H1 (cell line): ENCODE data around the gene SKA3. TPM values are rescaled to one million over a fixed set of nuclear protein-coding genes. Genes with fewer than 3 reads are reported as not detected.
"Not testable (repeated sequence)": the region's sequence is repeated elsewhere in the genome, so short reads cannot be mapped to it uniquely, and the experiment has no call there.

Source experiments
- CTCF ChIA-PET: fragments of 300-600 bp; sonication (Branson Sonifier 250); formaldehyde crosslinking; loops from one replicate; lab custom pipeline; 2021; ENCODE audit not compliant: partially characterized antibody; lab: Charles Lee
- POLR2A ChIA-PET: fragments of 300-600 bp; sonication (Branson Sonifier 250); formaldehyde crosslinking; loops from one replicate; lab custom pipeline; 2021; ENCODE audit warnings: inconsistent platforms; ENCODE audit not compliant: partially characterized antibody; lab: Charles Lee
- DNase-seq, 2 experiments: peaks; one replicate each; pipeline versions ENCODE4 v3.0.0 to v3.0.0-alpha.2; 2010 to 2022; ENCODE audit warnings: low spot score in 2 of 2, low read depth in 1 of 2, mixed read lengths in 1 of 2
- FAIRE-seq: peaks from 2 replicates; lab custom pipeline; 2011; peaks lifted over from hg19 to GRCh38; lab: Jason Lieb, UNC
- H2AFZ ChIP-seq: 2 replicates; pipeline ENCODE4 v1.8.1; 2012; ENCODE audit warnings: low read length, inconsistent platforms
- H2AK5ac ChIP-seq: 2 replicates; pipeline ENCODE4 v1.6.1; 2013; ENCODE audit warnings: low read depth, low read length
- H2BK120ac ChIP-seq: replicated peaks from 2 replicates; pipeline ENCODE3; 2013; ENCODE audit warnings: low read depth, low read length, inconsistent platforms
- H2BK12ac ChIP-seq: 2 replicates; pipeline ENCODE4 v1.6.1; 2013; ENCODE audit warnings: low read depth, low read length
- H2BK15ac ChIP-seq: 2 replicates; pipeline ENCODE4 v1.6.1; 2013; ENCODE audit warnings: low read length
- H2BK20ac ChIP-seq: 2 replicates; pipeline ENCODE4 v1.6.1; 2013; ENCODE audit warnings: low read length
- H2BK5ac ChIP-seq: 2 replicates; pipeline ENCODE4 v1.6.1; 2013; ENCODE audit warnings: low read depth, low read length
- H3K14ac ChIP-seq: 2 replicates; pipeline ENCODE4 v1.6.1; 2013; ENCODE audit warnings: inconsistent platforms; ENCODE audit not compliant: insufficient read length
- H3K18ac ChIP-seq: 2 replicates; pipeline ENCODE4 v1.6.1; 2013; ENCODE audit warnings: low read length; ENCODE audit errors: extremely low read depth
- H3K23ac ChIP-seq: 2 replicates; pipeline ENCODE4 v1.6.1; 2013; ENCODE audit warnings: inconsistent platforms; ENCODE audit not compliant: insufficient read length
- H3K23me2 ChIP-seq: 2 replicates; pipeline ENCODE4 v1.6.1; 2013; ENCODE audit warnings: low read depth, low read length
- H3K27ac ChIP-seq: 2 replicates; pipeline ENCODE4 v1.6.1; 2011; ENCODE audit warnings: low read depth, low read length, inconsistent platforms
- H3K27me3 ChIP-seq, 4 experiments: replicated peaks in 1 of 4; 1 replicate in 1 of 4; 2 replicates in 3 of 4; pipeline versions ENCODE4 v1.6.1 to v1.8.1; 2011 to 2013; ENCODE audit warnings: low read length in 3 of 4, mild to moderate bottlenecking in 3 of 4, inconsistent platforms in 2 of 4, mixed read lengths in 2 of 4, moderate library complexity in 1 of 4; ENCODE audit not compliant: control insufficient read depth in 3 of 4, insufficient read depth in 3 of 4; ENCODE audit errors: extremely low read depth in 1 of 4
- H3K36me3 ChIP-seq, 4 experiments: 2 replicates each; pipeline versions ENCODE4 v1.6.1 to v1.8.1; 2011 to 2013; ENCODE audit warnings: mild to moderate bottlenecking in 4 of 4, low read length in 3 of 4, moderate library complexity in 2 of 4, control low read depth in 1 of 4, inconsistent platforms in 1 of 4; ENCODE audit not compliant: insufficient read depth in 4 of 4, control insufficient read depth in 2 of 4
- H3K4ac ChIP-seq: replicated peaks from 2 replicates; pipeline ENCODE3; 2013; ENCODE audit warnings: low read length, low read depth, mixed read lengths, inconsistent platforms; ENCODE audit not compliant: insufficient read length
- H3K4me1 ChIP-seq, 4 experiments: replicated peaks in 1 of 4; 1 replicate in 1 of 4; 2 replicates in 3 of 4; pipeline versions ENCODE4 v1.6.1 to v1.8.1; 2011 to 2013; ENCODE audit warnings: low read length in 3 of 4, inconsistent platforms in 2 of 4, mixed read lengths in 1 of 4; ENCODE audit not compliant: insufficient read depth in 4 of 4, control insufficient read depth in 3 of 4
- H3K4me2 ChIP-seq, 2 experiments: 2 replicates each; pipeline versions ENCODE4 v1.6.1 to v1.8.1; 2011 to 2013; ENCODE audit warnings: low read depth in 2 of 2, low read length in 2 of 2, control low read depth in 1 of 2, inconsistent platforms in 1 of 2, mild to moderate bottlenecking in 1 of 2; ENCODE audit not compliant: insufficient read depth in 1 of 2
- H3K4me3 ChIP-seq, 4 experiments: fragments of 200-600, 300-600 bp in 1 of 4; sonication (generic), shearing (Covaris generic), sonication (Bioruptor Twin) in 1 of 4; 2 replicates each; pipeline versions ENCODE4 v1.5.1 to v1.8.1; 2011 to 2016; ENCODE audit warnings: low read length in 4 of 4, low read depth in 3 of 4, control low read depth in 2 of 4, inconsistent platforms in 2 of 4, mild to moderate bottlenecking in 2 of 4, mixed read lengths in 1 of 4, moderate library complexity in 1 of 4; ENCODE audit not compliant: insufficient read depth in 2 of 4; ENCODE audit errors: extremely low read depth in 1 of 4
- H3K56ac ChIP-seq: replicated peaks from 2 replicates; pipeline ENCODE3; 2013; ENCODE audit warnings: low read depth, mild to moderate bottlenecking, mixed read lengths, low read length, inconsistent platforms; ENCODE audit not compliant: insufficient read length
- H3K79me1 ChIP-seq: 2 replicates; pipeline ENCODE4 v1.6.1; 2013; ENCODE audit warnings: low read depth, low read length, control low read depth
- H3K79me2 ChIP-seq, 2 experiments: 2 replicates each; pipeline versions ENCODE4 v1.6.1 to v1.8.1; 2012 to 2013; ENCODE audit warnings: low read length in 2 of 2, mild to moderate bottlenecking in 2 of 2, inconsistent platforms in 1 of 2; ENCODE audit not compliant: insufficient read depth in 2 of 2, control insufficient read depth in 1 of 2
- H3K9ac ChIP-seq, 4 experiments: replicated peaks in 1 of 4; 1 replicate in 1 of 4; 2 replicates in 3 of 4; pipeline versions ENCODE4 v1.6.1 to v1.8.1; 2011 to 2013; ENCODE audit warnings: low read depth in 3 of 4, low read length in 3 of 4, control low read depth in 2 of 4, mild to moderate bottlenecking in 2 of 4, moderate library complexity in 2 of 4, inconsistent platforms in 1 of 4; ENCODE audit errors: extremely low read depth in 1 of 4
- H3K9me3 ChIP-seq, 2 experiments: 2 replicates each; pipeline versions ENCODE4 v1.6.1 to v1.8.1; 2012 to 2013; ENCODE audit warnings: mild to moderate bottlenecking in 2 of 2, moderate library complexity in 2 of 2, control low read depth in 1 of 2, inconsistent platforms in 1 of 2, low read depth in 1 of 2, low read length in 1 of 2, mixed read lengths in 1 of 2; ENCODE audit not compliant: insufficient read depth in 2 of 2
- H4K20me1 ChIP-seq, 2 experiments: replicated peaks in 1 of 2; 2 replicates each; pipeline versions ENCODE3 to v1.8.1; 2011 to 2013; ENCODE audit warnings: inconsistent platforms in 2 of 2, low read length in 2 of 2, mild to moderate bottlenecking in 1 of 2; ENCODE audit not compliant: insufficient read depth in 2 of 2, control insufficient read depth in 1 of 2
- H4K5ac ChIP-seq: 2 replicates; pipeline ENCODE4 v1.6.1; 2013; ENCODE audit warnings: low read length, low read depth, mixed read lengths, inconsistent platforms; ENCODE audit not compliant: insufficient read length
- H4K8ac ChIP-seq: 2 replicates; pipeline ENCODE4 v1.8.0; 2013; ENCODE audit warnings: mild to moderate bottlenecking, moderate library complexity, low read length, inconsistent platforms; ENCODE audit not compliant: insufficient read depth; ENCODE audit errors: extremely low read depth
- H4K91ac ChIP-seq: replicated peaks from 2 replicates; pipeline ENCODE3; 2013; ENCODE audit warnings: low read length, mixed read lengths, inconsistent platforms; ENCODE audit not compliant: insufficient read length
- WGBS, 2 experiments: shearing (Covaris generic) in 1 of 2; methylation state at CpG; one replicate each; pipeline versions ENCODE4 v1.1.6 to v1.1.7; 2013 to 2015; ENCODE audit warnings: low lambda C conversion rate in 2 of 2, mixed read lengths in 2 of 2, inconsistent platforms in 1 of 2, low coverage in 1 of 2, missing lambda C conversion rate in 1 of 2; ENCODE audit not compliant: insufficient replicate concordance in 2 of 2, insufficient coverage in 1 of 2, insufficient read length in 1 of 2; ENCODE audit errors: extremely low coverage in 1 of 2, missing lambda C conversion rate in 1 of 2; 5-methylcytosine and 5-hydroxymethylcytosine counted together
- polyA plus RNA-seq, 7 experiments: library from polyadenylated mRNA; depleted of rRNA in 3 of 7; stranded (reverse) in 5 of 7; unstranded in 2 of 7; fragments of >200 nt in 5 of 7; fragments of 200-250 nt in 2 of 7; gene quantifications; 1 replicate in 5 of 7; 2 replicates in 1 of 7; 4 replicates in 1 of 7; pipeline versions ENCODE4 v1.2.1 to v1.2.3, GENCODE V29; 2011 to 2013; ENCODE audit warnings: missing spikeins in 2 of 7, mixed read lengths in 2 of 7
- total RNA-seq: library from RNA; stranded (reverse); fragmentation: NEBNext Ultra II Directional; extraction: Animal tissue kit (Norgen Biotek cat#: 25700); gene quantifications from 2 replicates; pipeline ENCODE4 v1.2.1, GENCODE V29; 2021

SKA3 gene
- total and polyA plus RNA-seq, 2 of the 8 experiments (the other 6 are each of a cell fraction or from before 2014, with no cell fraction given): 32.3 to 63.7 TPM

DNA sequence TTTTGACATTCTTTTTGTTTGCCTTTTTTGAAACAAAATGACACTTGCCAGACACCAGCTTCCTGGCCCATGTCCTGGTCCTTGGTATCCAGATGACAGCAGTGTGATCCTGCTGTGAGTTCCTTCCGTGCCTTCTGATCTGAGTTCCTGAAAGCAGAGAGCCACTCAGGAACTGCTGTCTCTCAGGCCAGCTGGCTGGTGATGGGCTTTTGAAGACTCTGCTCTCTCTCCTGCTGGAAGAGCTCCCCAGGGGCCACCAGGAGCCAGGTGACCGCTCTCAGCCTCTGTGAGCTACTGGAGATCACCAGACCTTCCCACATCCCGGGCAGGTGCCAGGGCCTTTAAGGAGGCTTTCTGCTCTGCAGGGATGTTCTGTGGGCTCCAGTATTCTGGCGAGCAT is 22.0 kb upstream of the SKA3 start:
- H3K56ac ChIP-seq, H2BK5ac ChIP-seq, H3K4me2 ChIP-seq, H3K18ac ChIP-seq, H3K4me3 ChIP-seq, H3K9ac ChIP-seq, H3K23me2 ChIP-seq, H4K8ac ChIP-seq, H4K5ac ChIP-seq, H2BK15ac ChIP-seq, H2AK5ac ChIP-seq, H4K20me1 ChIP-seq, H3K23ac ChIP-seq, FAIRE-seq, H2AFZ ChIP-seq, H3K4ac ChIP-seq, H3K36me3 ChIP-seq, H3K14ac ChIP-seq, H3K79me2 ChIP-seq, H3K4me1 ChIP-seq, H3K27ac ChIP-seq, H3K79me1 ChIP-seq, H2BK12ac ChIP-seq, H4K91ac ChIP-seq, H2BK20ac ChIP-seq, H3K27me3 ChIP-seq, H2BK120ac ChIP-seq, DNase-seq, CTCF ChIA-PET: not testable (repeated sequence)
- H3K9me3 ChIP-seq: peaks cover 11 to 19% of the 10 kb centered on the region in 2 experiments
- POLR2A ChIA-PET: interaction anchor here (0.7 kb wide), 1 partner anchor 366 kb away, joined by 3 read pairs; no protein-coding TSS in a partner anchor
- 92% methylated on average over 4 of the region's 4 CpGs; no CpG with 5 or more reads in 1 of the 2 experiments for WGBS, 2 experiments

DNA sequence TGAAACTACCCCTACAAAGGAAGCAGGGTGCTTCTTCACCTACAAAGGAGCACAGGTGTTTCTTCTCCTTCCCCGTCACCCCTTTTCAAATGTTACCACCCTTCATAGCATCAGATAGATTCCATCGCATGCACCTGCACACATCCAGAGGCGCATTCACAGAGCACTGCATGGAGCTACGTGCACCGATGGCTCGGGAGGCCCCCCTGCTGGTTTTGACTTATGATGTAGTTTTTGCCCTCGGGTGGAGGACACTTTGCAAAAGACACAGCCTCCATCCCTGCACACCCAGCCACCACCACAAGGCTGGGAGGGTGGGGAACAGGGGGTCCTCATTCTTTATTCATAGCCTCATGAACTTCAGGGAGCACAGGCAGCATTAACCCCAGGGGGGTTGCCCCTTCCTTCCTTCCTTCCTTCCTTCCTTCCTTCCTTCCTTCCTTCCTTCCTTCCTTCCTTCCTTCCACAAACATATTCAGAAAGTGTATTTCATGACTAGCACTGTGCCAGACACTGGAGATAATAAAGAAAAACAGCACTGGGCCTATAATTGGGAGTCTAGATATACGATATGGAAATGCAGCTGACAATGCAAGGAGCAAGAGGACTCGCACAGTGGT is 21.4 kb upstream of the SKA3 start:
- peaks cover 11 to 19% of the 10 kb centered on the region in 2 experiments for H3K9me3 ChIP-seq
- H2BK120ac ChIP-seq, H3K4ac ChIP-seq, H2BK15ac ChIP-seq, H3K18ac ChIP-seq, H3K56ac ChIP-seq, H2BK5ac ChIP-seq, H3K14ac ChIP-seq, H3K23me2 ChIP-seq, H3K79me1 ChIP-seq, H2BK20ac ChIP-seq, H3K4me3 ChIP-seq, H2AFZ ChIP-seq, H2BK12ac ChIP-seq, H3K23ac ChIP-seq, H4K5ac ChIP-seq, H4K91ac ChIP-seq, H4K8ac ChIP-seq, H4K20me1 ChIP-seq, CTCF ChIA-PET, H3K79me2 ChIP-seq, H2AK5ac ChIP-seq, H3K27ac ChIP-seq, DNase-seq, H3K36me3 ChIP-seq, FAIRE-seq, H3K27me3 ChIP-seq, H3K9ac ChIP-seq, H3K4me1 ChIP-seq, H3K4me2 ChIP-seq: not testable (repeated sequence)
- 95% methylated on average over 8 of the region's 9 CpGs; no CpG with 5 or more reads in 1 of the 2 experiments for WGBS, 2 experiments
- POLR2A ChIA-PET: interaction anchor here (0.7 kb wide), 1 partner anchor 367 kb away, joined by 3 read pairs; no protein-coding TSS in a partner anchor
